SK-N-DZ (cell line): ENCODE data around the gene HEXD.
A peak's percentile ranks its signal among the peaks of the same experiment; 100 is the strongest.
"Not testable (repeated sequence)": the region's sequence is repeated elsewhere in the genome, so short reads cannot be mapped to it uniquely, and the experiment has no call there.

Source experiments
- DNase-seq: peaks from one replicate; pipeline ENCODE4 v3.0.0-alpha.2; 2015; ENCODE audit warnings: low spot score

Gene HEXD

DNA sequence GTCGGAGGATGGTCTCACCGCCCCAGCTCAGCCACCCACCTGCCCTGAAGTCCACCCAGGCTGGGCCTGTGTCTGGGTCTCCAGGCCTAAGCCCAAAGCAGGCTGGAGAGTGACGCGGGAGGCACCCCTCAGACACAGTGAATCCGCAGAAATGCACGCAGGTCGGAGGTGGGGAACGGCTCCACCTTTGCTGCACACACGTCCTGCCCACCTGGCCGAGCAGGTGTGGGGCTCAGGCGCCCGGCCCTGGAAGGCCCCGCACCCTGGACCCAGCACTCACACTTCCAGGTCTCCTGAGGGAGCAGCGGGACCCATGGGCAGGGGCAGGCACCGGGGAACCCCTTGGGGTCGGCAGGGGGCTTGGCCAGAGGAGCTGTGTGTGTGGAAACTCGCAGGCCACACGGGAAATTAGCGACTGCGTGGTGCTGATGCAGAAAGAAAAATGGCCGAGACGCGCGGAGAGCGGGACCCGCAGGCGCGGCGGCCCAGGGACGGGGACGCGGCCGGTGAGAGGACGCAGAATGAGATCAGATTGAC, 21.8 kb downstream of the HEXD start:
- no peak for DNase-seq

DNA sequence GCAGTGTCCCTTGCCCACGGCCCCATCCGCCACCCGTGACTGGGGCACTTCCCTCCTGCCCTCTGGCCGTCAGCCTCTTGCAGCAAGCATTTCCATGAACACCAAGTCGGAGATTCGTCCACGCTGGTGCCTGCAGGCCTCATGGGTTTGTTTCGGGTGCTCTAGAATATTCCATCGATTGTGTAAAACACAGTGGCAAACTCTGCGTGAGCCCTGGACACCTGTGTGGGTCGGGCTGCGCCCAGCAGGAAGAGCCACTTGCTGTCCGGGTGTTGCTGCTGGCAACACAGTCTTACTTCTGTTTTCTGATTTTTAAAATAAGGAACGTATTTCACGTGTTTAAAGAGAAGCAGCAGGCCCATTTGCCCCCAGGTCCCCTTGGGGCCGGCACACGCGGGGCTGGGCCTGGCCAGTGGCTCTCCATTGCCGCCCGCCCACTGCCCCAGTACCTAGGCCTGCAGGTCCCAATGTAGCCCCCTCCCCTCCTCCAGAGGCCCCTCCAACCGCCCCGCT, 22.4 kb downstream of the HEXD start:
- no peak for DNase-seq

DNA sequence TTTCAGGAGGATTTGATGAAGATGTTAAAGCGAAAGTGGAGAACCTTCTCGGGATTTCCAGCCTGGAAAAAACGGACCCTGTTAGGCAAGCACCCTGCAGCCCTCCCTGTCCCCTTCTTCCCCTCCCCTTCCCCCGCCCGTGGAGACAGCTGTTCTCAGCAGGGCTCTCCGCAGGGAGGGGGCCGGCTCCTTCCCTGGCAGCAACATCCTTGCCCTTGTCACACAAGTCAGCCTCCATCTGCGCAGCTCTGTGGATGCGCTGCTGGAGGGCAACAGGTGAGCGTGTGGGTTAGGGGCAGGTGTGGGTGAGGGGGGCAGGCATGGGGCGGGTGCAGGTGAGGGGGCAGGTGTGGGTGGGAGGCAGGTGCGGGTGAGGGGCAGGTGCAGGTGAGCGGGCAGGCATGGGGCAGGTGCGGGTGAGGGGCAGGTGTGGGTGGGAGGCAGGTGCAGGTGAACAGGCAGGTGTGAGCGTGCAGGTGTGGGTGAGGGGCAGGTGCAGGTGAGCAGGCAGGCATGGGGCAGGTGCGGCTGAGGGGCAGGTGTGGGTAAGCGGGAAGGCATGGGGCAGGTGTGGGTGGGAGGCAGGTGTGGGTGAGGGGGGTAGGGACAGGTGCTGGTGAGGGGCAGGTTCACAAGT, 23.0 kb downstream of the HEXD start:
- DNase-seq = peak; percentile 50

DNA sequence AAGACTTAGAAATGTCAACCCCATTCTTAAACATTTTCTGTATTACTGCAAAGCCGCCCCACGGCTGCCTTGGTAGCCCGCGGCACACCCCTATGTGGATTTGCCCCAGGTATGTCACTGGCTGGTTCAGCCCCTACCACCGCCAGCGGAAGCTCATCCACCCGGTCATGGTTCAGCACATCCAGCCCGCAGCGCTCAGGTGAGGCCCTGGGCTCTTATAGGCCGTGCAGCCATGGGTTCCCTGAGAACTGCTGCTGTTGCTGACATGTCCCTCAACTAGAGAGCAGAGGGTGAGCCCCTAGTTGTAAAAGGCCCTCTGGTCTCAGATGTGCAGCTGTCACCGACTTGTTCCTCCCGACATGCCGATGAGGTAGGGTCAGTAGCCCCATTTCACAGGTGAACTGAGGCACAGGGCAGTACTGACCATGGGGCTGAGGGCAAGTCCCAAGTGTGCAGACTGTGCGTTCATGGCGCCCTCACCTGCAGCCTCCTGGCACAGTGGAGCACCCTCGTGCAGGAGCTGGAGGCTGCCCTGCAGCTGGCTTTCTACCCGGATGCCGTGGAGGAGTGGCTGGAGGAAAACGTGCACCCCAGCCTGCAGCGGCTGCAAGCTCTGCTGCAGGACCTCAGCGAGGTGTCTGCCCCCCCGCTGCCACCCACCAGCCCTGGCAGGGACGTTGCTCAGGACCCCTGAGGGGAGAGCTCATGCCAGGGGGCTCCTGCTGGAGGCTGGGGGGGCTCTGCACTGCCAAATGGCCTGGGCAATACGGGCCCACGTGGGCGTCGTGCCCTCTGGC, 23.7 kb downstream of the HEXD start:
- DNase-seq = no peak

DNA sequence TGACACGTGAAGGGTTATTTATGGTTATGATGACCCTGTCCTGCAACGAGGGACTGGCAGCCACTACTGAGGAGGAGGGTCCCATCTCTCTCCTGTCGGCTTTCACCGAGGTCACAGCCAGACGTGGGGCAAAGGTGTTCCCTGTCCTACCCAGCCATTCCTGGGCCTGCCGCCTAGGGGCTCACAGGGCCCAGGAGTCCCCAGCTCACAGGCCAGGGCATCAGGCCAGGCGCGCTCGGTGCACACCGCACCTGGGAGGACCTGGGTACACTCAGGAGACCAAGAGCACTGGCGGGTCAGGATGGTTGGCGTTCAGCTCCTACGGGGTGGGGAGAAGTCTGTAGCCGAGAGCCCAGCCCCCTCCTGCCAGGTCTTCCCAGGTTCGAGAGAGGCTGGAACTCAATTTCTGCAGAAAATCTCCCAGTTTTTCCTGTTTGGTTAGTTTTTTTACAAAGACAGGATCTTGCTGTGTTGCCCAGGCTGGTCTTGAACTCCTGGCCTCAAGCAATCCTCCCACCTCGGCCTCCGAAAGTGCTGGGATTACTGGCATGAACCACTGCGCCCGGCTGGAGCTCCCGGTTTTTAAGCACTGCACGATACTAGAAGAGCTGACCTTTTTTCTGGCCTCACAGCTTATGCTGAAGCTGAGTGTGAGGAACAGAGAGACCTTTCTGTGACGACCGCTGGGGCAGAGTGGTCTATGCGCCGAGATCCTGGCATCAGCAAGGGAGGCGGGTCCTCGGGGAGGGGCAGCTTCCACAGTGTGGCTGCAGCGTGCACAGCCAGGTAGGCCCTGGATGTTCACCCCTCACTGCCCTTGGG, 24.7 kb downstream of the HEXD start:
- DNase-seq = no peak

DNA sequence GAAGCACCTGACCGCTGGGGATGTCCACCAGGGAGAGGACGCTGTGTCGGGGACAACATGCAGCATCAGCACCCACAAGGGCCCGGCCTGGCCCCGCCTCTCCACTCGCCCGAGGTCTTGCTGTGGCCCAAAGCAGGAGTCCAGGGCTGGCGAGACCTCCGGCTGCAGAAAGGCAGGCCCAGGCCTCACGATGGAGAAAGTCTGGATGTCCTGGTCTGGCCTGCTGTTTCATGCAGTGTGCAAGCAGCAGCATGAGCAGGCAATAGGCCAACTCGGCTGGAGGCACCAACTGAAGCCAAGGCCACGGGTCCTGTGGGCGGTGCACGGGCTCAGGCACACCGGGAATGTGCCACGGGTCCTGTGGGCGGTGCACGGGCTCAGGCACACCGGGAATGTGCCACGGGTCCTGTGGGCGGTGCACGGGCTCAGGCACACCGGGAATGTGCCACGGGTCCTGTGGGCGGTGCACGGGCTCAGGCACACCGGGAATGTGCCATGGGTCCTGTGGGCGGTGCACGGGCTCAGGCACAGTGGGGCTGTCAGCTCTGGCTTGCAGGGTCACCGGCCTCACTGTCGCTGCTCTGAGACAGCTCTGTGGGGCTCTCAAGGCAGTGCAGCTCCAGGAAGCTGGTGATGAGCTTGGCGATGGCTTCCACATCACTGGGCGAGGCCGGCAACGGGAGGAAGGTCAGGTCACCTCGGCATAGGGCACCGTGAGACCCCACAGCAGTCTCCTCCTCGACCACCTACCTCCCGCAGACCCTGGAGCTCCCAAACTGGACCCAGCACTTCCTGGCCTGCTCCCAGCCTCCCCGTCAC, 25.5 kb downstream of the HEXD start:
- no peak for DNase-seq

DNA sequence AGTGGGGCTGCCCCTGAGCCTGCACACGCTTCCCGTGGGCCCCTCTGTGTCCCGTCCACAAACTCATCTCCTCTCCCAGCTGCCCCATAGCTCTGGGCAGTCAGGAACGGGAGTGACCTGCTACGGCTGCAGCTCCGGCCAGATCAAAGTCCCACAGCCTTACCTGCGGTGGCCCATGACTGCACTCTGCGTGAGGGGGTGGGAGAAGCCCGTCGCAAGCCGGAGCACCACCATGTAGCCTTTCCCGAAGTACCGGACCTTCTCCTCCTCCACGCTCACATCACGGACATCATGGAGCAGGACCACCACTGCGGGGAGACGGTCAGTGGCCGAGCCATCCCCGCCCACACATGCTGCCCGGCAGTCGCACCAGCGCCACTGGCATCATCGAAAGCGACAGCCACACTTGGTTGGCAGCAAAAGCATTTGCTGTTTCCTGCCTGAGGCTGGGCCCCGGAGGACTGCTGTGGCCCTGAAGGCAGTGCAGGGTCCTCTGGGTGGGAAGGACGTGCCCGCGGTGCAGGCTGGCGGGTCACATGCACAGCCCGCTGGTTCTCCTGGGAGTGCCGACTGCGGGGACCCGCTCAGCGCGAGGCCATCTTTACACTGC, 26.2 kb downstream of the HEXD start:
- no peak for DNase-seq

DNA sequence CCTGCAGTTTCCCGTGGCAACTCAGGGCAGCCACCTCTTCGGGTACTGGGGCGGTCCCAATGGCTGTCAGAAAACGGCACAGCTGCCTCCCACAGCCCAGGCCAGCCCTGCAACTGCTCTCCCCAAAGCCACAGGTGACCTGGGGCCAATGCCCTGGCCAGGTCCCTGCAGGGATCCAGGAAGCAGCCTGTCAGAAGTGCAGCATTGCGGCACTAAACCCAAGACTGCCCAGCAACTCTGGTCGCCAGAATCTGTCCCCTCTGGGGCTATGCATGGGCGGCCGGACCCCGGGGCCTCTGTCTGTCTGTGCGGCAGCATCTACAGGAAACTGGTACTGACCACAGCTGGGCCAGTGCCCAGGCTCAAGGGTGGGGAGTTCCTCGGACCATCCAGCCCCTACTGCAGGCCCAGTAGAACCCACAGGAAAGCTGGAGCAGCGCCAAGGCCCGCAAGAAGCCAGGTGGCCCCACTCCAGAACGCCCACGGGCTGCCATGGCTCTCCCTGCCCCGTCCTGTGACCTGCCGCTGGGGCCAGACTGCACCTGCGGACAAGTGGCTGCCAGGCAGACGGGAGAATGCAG, 26.9 kb downstream of the HEXD start:
- no peak for DNase-seq

DNA sequence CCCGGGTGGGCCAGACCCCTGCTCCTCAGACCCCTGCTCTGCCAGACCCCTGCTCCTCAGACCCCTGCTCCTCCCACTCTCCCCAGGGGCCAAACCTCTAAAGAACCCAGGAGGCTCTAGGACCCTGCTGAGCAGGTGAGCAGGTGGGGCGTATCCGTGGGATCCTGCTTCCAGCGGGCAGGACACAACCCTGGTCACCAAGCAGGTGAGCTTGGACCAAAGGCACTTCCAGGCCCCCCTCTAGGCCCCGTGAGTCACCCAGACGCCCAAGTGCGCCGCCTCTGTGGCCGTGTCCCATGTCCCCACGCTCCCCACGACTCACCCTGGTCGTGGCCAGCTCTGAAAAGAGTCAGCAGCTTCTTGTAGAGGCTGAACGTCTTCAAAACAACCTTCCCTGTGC, 27.4 kb downstream of the HEXD start:
- no peak for DNase-seq

DNA sequence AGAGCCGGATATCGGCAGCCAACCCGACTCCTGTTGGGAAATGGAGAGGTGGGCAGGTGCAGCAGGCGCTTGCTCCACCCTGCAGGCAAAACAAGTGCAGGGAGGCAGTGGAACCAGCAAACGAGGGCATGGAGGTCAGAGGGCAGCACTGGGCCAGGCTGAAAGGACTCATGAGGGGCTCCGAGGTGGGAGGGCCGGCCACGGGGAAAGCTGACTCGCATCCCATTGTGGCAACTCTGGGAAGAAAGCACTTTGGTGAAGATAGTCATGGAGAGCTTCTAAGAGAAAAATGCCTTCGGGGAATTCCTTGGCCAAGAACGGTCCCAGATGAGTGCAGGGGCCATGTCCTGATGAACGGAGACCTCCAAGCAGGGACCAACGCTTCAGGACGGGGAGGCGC, 28.0 kb downstream of the HEXD start:
- no peak for DNase-seq

DNA sequence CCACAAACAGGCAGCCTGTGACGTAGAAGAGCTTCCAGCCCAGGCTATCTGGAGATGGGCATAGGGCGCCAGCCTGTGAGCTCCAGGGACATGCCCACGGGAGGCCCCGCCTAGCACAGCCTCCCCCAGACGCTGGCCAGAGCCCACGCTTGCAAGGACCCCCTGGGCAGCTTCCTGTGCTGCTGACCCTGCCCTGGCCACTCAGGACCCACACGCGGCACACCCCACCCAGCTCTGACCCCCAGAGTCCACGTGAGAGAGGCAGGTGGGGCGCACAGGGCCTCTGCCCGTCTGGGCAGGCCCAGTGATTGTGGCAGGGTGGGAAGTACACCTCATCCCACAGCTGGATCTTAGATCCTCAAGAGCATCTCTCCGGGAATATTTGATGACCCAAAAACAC, 28.5 kb downstream of the HEXD start:
- no peak for DNase-seq

DNA sequence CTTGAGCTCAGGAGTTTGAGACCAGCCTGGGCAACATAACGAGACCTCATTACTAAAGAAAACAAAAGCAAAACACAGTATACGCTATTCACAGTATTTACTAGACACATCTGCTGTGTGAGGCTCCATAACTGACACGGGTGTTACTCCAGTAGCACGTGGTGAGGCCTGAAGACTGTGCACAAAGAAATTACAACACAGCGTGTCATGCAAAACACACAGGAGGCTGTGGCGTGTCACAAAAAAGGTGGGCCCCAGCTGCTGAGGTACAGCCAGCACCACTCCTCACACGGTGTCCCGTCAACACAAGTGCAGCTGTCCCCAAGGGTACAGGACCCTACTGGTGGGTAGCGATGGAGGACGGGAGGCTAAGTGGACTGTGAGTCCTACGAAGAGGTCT, 29.7 kb downstream of the HEXD start:
- no peak for DNase-seq

DNA sequence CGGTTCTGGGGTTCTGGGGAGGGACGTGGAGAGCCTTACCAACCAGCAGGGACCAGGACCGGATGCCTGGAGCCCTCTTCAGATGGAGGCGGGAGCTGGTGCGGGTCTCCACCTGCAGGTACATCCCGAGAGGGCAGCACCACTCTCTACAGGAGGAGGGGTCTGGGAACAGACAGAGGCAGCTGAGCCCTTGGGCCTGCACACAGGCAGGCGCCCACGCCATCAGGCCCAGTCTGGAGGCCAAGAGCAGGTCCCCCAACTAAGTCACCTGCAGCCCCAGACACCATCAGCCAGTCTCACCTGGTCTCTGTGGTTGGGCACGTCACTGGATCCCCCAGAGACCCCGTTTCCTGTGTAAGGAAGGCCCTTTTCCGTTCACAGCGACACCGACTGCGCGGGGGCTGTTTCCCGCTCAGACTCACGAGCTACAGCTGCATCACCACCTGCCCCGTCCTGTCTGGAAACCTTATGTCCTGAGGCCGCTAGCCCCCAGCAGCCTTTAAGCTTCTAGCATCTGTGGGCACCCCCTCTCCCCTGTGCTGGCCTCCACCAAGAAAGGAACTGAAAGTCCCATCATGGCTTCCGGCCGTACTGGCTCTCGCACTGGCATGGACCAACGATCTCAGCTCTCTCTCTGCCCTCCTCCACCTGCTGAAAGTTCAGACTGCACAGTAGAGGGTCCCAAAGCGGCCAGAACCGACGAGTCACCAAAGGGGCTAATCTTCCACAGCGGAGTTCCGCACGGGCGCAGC, 31.2 kb downstream of the HEXD start:
- peak; percentile 54 for DNase-seq

DNA sequence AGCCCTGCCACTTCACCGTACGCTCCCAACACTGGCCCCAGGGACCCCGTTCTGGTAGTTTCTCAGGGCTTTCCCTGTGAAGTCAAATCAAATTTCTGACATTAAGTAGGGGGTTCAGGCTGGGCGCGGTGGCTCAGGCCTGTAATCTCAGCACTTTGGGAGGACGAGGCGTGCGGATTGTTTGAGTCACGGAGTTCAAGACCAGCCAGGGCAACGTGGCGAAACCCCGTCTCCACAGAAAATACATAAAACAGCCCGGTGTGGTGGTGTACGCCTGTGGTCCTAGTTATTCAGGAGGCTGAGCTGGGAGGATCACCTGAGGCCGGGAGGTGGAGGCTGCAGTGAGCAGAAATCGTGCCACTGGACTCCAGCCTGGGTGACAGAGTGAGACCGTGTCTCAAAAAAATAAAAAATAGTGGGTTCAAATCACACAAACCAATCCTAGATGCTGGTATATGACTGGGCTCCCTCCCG, 31.8 kb downstream of the HEXD start:
- DNase-seq = no peak

DNA sequence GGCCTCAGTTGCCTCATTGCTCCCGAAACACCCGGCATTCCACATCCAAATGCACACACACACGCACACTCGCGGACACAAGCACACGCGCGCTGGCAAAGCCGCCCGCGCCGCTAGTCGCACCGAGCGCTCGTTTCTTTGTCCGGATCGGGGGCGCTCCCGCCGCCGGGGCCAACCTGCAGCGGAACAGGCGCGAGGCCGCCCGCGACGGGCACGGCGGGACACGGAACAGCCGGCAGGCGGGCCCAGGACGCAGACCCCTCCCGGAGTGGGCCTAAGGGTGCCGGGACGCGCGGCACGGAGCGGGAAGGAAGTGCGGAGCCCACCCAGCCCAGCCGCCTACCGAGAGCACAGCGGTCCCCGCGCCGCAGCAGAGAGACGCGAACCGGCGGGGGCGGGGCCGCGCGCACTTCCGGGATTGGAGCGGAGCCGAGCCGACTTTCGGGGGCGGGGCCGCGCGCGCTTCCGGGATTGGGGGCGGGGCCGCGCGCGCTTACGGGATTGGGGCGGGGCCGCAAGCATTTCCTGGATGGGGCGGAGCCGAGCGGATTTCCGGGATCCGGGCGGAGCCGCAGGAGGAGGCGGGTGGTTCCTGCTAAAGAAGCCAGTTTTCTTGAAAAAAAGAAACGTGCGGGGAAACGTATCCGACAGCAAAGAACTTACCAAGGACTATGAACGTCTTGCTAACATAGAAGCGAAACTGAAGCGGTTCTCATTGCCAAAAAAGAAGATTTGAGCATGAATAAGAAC, 32.4 kb downstream of the HEXD start, which contains the start of gene CYBC1:
Gene CYBC1, minus strand, starts transcription at position 396 of the 750 bp plus-strand sequence. CDS start 1,498 bp downstream, outside the sequence.
- peak; percentile 90 for DNase-seq

DNA sequence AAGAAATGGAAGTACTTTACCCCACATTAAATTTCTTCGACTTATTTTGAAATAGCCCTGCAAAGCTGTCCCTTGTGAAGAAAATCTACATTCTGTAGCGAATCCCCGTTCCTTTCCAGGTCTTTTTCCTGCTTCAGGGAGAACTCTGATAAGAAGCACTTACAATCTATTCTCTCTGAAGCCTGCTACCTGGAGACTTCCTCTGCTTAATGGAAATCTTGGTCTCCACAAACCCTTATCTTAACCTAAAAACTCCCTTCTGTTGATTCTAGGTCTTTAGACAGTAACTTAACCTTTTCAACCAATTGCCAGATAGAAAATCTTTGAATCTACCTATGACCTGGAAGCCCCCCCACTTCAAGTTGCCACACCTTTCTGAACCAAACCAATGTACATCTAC, 34.0 kb downstream of the HEXD start:
- DNase-seq = no peak

DNA sequence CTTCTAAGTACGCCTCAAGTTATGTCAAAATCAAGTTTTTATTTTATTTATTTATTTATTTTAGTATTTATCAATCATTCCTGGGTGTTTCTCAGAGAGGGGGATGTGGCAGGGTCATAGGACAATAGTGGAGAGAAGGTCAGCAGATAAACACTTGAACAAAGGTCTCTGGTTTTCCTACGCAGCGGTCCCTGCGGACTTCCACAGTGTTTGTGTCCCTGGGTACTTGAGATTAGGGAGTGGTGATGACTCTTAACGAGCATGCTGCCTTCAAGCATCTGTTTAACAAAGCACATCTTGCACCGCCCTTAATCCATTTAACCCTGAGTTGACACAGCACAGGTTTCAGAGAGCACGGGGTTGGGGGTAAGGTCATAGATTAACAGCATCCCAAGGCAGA, 35.0 kb downstream of the HEXD start:
- not testable (repeated sequence) for DNase-seq

DNA sequence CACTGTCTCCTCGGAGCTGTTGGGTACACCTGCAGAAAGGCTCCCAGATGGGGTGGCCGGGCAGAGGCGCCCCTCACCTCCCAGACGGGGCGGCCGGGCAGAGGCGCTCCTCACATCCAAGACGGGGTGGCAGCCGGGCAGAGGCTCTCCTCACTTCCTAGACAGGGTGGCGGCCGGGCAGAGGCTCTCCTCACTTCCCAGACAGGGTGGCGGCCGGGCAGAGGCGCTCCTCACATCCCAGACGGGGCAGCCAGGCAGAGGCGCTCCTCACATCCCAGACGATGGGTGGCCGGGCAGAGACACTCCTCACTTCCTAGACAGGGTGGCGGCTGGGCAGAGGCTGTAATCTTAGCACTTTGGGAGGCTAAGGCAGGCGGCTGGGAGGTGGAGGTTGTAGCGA, 35.6 kb downstream of the HEXD start:
- DNase-seq = not testable (repeated sequence)
